GM21515 (cell line): ENCODE data around the gene LRMDA.

ENCODE experiments used
- ATAC-seq: cut with Tn5 transposase; IDR thresholded peaks from one replicate; pipeline ENCODE4 v1.9.1; 2021; ENCODE audit not compliant: unreplicated experiment

LRMDA gene

DNA sequence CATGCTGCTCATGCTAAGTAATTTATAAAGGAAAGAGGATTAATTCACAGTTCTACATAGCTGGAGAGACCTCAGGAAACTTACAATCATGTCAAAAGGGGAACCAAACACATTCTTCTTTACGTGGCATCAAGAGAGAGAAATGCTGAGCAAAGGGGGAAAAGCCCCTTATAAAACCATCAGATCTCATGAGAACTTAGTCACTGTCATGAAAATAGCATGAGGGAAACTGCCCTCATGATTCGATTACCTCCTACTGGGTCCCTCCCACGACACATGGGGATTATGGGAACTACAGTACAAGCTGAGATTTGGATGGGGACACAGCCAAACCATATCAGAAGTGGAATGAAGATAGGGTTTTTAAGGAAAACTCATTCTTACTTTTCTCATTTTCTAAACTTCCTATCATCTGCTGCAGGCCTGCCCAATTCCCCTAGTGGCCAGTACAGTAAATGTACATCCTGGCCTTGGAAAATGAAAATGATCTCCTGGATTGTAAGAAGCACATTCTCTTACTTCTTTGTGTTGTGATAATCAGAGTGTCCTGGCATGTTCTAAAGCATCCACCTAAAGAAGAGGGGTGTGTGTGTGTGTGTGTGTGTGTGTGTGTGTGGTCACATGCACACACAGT, 421.5 kb downstream of the LRMDA start:
- ATAC-seq: no peak

DNA sequence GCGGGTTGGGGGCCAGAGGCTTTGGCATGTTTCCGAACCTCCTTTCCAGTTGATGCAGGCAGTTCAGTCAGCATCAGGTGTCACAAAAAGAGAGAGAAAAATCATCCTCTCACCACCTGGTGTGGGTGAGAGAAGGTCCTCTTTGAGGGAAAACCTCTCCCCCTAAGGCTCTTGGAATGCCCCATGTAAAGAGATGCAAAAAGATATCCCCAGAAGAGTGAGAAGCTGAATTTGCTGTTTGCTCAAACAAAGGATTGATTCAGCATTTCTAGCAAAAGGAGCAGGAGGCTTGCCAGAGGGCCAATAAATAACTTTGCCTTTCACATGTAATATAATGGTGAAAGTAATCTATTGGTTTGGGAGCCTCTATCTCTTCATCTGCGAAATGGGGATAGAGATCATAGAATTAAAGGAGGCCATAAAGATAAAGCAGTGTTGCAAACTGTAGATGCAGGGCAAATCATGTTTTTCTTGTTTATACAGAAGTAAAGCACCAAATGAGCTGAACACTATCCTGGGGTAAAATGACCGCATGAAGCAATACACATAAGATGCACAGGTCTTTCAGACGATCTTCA, 425.9 kb downstream of the LRMDA start:
- no peak for ATAC-seq

DNA sequence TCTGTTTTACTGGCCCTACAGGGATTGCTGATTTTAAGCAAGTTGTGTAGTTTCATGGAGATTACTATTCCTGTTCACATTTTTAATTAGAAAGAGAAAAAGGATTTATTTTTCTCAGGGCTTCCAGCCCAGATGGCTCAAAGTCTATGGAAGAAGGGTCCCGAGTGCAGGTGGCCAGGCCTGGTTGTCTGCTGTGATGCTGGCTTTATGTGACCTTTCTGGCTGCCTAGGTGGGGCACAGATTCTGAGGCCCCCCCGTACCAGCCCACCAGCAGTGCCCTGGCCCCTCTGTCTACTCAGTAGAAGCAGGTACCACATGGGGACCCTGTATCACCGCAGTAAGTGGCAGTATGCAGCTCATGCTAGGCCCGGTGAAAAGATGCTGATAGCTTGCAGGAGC, 426.5 kb downstream of the LRMDA start:
- ATAC-seq: no peak

DNA sequence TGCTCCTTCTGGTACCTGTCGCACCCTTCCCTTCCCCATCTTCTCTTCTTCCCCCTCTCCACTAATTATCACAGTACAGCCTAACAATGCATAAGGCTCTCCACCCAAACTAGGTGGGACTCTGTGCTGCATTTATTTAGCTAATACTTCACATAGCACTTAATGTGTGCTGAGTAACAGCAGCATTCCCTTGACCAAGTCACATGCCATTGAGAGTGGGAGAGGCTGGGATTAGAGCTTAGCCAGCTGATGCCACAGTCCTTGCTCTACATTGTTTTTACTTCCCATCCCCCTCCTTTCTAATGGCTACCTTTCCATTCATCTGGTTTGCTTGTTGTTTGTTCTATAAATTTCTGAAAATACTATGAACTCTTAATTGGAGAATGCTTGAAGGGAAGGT, 426.9 kb downstream of the LRMDA start:
- ATAC-seq: no peak

DNA sequence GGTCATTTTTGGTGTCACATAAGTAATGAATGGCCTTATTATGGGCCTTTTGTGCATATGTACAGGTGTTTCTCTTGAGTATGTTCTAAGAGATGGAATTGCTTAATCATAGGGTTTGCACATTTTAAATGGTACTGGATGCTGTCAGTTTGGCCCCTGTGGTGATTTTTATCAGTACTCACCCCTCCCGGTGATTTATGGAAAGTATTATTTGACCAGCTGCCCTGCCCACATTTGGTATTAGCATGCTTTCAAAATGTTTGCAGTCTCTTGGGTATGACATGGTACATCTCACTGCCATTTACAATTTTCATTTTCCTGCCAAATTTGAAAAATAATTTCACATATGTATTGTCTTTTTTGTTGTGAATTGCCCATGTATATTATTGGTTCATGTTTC, 427.7 kb downstream of the LRMDA start:
- ATAC-seq: no peak

DNA sequence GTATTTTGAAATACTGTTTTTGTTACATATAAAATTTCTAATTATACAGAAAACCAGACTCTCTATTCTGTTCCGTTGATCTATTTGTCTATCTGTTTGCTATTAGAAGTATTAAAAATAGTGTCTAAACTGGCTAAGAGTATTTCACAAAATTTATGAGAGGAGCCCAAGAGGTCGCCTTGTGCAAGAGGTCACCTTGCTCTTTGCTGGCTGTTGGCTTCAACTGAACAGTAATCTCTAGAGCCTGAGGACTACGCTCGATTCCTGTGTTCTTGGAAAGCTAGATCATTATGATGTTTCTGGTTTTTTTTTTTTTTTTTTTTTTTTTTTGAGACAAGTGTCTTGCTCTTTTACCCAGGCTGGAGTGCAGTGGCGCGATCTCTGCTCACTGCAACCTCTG, 428.6 kb downstream of the LRMDA start:
- no peak for ATAC-seq

DNA sequence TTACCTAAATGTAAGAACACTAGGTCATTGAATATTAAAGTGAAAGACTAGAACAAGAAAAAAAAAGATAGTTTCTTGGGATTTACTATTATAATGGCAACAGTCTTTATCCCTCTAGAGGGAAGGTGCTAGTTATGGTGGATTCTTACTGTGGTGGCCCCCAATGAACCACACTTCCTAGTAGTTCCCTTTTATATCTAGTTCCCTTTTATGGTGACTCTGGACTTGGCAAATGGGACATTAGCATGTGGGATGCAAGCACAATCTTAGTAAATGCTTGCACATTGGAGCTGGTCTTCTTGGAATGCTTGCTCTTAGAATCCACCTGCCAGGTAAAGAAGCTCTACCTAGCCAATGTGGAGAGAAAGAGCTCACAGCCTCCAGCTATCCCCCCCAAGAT, 430.2 kb downstream of the LRMDA start:
- no peak for ATAC-seq

DNA sequence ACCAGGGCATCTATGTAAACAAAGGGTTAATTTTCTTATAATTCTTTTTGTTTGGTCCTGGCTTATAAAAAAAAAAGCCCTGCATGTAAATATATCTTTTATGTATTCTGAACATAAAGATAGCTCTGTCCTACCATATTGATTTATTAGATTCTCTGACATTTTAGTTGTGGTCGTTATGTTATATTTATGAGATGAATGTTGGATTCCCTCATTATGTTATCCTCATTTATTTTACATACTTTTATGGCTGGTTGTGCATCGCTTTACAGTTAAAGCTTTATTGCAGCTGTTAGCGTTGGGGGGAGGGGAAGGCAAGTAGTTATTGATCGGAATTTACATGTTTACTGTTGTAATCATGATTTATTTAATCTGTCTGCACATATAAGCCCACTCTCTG, 431.5 kb downstream of the LRMDA start:
- ATAC-seq: no peak

DNA sequence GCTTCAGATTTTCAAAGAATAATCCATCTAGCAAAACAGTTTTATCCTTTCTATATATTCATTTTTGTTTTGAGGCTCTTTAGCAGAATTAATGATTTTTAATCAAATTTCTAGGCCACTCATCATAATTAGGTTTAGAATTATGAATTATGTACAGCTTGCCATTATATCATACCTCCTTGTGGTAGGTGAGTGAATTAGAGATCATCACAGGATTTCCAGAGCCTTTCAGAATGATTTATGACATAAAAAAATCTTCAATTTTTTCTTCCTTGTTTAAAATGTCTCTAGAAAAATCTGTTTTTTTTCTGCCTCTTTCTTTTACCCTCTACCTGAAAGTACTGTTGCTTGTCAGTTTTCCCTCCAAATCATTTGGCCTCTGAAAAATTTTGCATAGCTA, 433.3 kb downstream of the LRMDA start:
- ATAC-seq: no peak

DNA sequence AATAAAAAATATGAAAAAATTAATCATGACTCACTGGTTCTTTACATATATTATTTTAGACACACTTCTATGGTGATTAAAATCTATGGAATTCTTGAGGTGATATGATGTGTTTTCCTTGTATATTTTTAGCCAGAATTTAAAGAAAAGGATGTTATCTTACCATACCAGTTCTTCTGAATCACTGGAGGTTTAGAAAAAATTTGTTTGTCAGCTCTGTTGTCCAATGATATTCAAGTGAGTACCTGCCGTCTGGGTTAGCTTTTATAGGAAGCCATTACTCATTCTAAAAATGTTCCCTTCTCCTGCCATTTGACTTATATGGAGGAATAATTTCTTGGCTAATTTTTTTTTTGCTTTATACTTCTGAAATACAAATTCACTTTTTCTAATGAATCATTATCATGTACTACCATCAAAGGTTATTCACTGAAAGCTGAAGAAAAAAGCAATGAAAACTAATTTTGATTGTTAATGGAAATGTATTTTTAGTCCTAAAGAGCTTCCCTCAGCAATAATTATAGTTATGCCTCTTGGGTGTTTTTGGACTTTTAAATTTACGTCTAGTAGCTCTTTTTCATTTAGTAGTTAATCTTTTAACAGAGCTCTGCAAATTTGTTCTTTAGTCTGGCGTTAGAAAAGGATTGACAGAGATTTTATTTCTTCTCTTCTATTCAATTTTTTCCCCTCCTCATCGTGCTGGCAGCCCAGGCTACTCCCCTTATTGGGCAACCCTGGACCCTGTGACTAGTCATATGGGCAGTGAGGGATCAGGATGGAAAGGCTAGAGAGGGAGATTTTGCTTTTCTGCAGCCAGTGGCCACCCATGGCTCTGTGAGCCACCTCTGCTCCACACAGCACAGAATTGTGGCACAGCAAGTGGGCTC, 434.2 kb downstream of the LRMDA start:
- ATAC-seq: no peak

DNA sequence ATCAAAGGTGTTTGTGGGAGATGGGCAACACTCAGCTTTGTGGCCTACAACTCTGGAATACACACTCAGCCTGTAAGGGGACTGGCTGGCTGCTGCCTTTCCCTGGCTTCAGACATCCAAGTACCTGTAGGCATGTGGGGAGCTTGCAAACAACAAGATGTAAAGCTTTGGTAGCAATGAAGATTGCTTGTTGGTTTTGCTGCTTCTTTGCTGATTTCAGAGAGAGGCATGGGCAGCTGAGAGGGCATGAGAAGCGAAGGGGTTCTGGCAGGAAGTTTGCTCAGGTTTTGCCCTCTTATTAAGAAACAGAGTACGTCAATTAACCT, 434.8 kb downstream of the LRMDA start:
- no peak for ATAC-seq

DNA sequence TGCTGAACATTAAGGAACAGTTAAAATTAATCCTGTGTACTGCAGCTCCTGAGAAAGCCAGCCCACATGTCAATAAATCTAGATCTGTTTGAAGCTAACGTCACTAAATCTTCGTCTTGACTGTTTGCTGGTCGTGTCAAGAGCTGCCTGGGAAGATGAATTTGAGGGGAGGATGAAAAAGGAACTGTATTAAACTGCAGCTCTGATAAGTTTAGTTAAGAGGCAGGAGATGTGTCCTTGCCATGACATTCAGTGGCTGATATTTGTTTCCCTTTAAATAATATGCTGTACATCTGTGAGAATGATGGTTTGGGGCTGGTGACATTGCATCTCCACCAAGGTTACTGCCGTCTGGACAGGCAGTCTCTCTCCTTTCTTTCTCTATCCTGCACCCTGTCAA, 435.3 kb downstream of the LRMDA start:
- no peak for ATAC-seq

DNA sequence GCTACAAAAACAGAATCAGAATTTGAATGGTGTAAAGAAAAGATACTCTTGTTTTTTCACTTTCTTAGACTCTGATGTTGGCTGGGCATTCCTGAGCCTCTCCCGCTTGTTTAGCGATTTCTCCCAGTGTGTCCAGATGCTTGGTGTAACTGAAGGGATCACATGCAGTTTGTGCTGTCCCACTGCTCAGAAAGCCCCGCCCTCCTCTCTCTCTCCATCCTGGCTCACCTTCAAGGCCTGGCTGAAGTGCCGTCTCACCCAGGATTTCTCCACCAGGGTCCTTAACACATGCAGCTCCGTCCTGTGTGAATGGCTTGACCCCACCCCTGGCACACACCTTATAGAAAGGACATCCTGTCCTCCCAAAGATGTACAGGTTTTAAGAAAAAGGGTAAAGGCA, 437.1 kb downstream of the LRMDA start:
- ATAC-seq: no peak

DNA sequence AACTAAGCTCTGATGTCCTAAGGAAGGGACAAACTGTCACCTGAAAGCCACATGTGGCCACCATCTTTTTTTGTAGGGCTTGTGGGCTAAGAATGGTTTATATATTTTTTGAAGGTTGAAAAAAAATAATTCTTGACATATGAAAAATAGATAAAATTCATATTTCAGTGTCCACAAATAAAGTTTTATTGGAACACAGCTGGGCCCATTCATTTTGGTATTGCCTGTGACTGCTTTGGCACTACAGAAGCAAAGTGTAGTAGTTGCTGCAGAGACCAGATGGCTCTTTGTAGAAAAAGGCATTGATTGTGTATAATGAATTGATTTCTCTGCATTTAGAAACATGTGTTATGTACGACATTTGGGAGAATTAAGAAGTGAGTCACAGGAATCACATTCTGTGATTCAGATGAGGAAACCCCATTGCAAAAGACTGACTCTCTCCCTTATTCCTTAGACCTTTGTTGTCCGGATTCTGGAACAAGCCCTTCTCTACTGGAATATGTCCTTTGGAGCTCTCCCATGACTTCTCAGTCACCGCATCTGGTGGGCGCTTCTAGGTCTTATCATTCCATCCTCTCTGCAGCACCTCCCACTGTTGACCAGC, 438.7 kb downstream of the LRMDA start:
- ATAC-seq: no peak

DNA sequence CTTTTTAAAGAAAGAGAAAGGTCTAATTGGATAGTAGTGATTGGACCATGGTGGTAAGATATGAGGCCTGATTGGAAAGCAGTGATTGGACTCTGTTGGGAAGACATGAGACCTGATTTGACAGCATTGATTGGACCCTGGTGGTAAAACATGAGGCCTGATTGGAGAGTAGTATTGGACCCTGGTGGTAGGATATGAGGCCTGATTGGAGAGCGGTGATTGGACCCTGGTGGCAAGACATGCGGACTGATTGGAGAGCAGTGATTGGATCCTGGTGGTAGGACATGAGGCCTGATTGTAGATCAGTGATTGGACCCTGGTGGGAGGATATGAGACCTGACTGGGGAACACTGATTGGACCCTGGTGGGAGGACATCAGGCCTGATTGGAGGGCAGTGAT, 444.3 kb downstream of the LRMDA start:
- ATAC-seq: no peak

DNA sequence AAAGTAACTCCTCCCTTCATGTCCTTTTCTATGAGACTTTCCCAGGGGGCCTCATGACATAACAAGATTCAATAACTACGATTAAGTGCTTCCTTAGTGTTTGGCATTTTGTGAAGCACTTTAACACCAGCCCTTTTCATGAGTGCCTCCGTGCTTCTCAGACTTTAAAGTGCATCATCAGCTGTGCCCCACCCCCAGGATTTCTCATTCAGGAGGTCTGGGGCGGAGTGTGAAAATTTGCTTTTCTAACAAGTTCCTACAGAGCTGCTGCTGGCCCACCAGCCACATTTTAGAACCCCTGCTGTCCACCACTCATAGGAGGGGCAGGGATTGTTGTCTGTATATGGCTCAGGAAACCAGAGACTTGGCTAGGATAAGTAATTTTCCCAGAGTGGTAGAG, 445.3 kb downstream of the LRMDA start:
- ATAC-seq: no peak

DNA sequence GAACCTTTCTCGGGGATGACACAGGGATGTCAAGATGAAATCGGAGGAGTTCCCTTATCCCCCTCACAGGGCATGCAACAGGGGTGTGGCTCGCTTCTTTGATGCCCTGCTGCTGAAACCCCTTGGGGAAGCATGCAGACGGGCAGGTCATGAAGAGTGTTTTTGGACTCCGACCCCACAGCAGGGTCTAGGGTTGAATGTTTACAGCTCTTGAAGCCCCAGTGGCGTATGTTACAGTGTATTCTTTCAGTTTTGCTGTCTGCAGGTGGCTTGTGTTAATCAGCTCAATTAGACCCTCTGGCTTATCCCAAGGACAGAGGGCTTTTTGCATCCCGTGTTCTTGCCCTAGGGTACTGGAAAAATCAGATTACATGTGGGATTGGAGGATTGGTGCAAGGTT, 446.5 kb downstream of the LRMDA start:
- ATAC-seq: no peak

DNA sequence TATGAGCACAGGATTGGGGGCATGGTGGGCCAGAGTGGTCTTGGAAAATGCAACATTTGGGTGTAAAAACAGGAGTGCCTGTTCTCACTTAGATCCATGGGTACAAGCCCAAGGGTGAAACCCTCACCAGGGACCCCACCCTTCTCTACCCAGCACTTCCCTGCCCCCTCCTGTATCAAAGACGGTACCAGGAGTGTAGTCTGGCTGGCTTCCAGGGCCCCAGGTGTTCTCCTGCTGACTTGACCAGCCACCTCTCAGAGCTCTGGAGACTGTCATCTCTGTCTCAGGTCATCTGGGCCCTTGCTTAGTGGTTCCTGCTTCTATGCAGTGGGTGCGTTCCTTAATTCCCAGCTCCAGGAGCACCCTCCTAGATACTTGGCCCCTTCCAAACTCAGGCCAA, 447.2 kb downstream of the LRMDA start:
- ATAC-seq: no peak

DNA sequence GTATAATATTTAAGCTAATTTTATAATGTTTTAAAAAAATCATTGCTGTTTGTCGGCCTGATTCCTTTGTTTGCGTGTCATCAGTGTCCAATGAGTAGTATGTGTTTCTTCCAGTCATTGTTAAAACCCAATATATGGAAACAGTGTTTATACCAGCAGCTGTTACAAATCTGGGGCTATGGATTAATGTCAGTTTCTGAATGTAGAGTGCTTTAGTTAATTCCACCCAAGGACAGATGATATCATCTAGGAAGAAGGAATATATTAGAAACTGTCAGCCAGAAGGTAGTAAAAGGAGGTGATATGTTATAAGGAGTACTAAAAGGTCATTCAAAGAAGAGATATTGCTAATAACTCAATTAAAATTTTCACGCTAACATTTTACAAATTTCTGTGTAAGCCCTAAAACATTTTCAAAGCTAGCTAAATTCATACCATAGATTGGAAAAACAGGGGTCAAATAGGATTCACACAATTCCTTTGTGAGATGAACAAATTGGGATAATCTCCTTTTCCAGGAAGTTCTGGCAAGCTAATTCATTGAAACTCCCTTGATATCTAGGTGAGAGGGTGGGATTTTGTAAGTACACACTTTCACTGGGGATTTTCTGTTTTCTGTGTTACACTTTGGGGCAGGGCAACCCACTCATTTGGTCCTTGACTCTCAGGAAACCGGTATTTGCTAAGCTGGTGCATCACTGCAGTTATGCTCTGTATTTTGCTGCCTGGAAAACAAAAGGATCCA, 448.8 kb downstream of the LRMDA start:
- ATAC-seq: no peak

DNA sequence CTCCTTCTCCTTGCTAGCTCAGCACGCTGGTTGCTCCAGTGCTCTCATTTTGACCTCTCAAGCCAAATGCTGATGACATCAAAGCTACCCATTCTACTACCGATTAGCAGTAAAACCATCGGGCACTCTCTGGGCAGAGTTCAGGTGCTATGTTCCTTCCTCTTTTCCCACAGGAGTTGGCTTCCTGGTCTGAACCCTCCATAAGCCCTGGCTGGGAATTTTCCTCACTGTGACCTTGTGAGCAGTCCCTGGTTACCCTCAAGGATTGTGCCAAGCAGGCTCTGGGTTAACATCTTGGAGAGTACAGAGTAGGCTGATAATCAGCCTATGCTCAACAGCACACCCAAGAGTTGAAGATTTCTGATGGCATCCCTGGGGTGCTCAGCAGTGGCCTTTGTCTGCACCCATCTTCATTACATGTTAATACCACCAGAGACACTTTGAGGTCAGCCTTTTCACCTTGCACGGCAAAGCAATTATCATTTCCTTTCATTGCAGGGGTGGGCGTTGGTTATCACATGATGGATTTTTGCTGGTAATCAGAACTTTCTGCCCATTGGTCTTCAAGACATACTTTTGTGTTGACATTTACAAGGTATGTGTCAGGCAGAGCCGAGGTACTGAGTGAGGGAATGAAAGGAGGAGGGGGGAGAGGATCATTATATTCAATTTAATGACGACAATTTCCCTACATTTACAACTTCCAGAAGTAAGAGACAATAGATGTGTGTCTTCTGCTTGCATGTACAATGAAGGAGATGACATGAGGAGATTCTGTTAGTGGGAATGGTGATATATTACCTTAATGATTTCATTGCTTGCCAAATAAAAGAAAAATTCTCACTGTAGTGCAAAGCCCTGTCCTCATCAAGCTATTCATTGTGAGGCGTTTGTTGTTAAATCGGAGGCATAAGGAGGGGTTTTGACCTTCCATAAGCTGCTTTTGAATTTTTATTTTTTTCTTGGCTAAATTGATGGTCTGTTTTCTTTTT, 452.0 kb downstream of the LRMDA start:
- no peak for ATAC-seq
